Effector CD4-positive, alpha-beta T cell (primary cell): ENCODE data around the gene UBL4B.

Experiments used
- DNase-seq: peaks from one replicate; pipeline ENCODE4 v3.0.0-alpha.2; 2020

The UBL4B gene

DNA sequence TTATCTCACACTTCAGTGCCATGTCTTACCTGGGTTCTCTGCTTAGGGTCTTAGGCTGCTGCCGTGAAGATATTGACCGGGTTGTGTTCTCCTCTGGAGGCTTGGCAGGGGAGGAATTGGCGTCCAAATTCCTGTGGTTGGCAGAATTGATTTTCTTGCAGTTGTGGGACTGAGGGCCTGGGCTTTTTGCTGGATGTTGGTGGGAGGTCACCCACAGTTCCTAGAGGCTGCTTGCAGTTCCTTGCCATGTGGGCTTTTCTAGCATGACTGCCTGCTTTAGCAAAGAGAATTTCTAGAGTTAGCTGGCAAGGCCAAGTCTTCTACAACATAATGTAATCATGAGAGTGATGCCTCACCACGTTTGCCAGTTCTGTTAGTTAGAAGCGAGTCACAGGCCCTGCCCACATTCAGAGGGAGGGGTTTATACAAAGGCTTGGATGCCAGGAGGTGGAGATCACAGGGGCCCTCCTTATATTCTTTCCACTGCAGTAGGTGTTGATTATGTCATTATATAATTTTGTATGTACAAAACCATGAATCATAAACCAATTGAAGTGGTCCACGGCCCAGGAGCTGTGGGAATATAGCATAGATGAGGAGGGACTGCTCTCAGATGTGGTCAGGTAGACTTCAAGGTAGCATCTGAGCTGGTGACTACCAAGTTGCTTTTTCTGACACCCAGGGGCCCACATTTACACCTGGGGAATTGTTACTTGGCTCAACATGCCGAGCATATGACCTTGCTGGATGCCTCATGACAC is 6.6 kb downstream of the UBL4B start:
- DNase-seq = no peak

DNA sequence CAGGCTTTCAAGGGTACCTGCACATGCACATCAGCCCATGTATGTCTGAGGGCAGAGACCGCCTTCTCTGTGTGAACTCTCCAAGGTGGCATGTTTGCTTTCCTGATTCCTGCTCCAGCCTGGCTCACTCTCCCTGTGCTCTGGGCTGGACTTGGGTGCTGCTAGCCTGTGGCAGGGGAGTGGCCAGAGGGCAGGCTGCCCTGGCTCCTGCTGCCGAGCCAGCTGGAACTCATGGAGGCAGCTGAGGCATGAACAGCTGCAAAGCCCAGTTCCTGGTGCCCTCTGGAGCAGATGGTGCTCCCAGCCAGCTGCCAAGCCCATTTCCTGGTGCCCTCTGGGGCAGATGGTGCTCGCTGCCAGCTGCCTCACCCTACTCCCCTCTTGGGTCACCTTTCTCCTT is 7.6 kb downstream of the UBL4B start:
- DNase-seq = no peak

DNA sequence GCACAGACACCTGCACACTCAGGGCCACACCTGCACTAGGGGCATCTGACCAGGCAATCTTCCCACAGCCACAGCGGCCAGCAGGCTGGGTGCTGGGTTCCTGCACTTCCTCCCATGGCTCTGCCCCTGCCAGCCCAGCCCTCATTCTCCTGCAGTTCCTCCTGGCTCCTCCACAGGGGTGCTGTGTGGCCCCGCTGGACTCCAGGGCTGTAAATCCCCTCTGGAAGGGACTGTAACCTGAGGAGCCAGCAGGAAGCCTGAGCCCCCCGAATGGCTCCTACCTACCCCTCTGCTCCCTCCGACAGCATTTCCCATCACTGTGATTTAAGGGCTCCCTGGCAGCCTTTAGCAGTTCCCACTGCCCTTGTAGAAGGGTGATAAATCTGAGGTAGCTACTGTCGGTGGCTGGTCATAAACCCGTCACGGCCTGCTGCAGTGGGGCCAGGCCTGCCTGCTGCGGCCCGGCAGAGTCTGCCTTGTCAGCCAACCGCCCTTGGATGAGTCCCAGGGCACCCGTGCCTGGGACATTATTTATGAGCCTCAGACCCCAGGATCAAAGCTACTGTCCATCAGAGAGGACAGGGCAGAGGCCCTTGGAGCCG is 8.8 kb downstream of the UBL4B start:
- DNase-seq = no peak

DNA sequence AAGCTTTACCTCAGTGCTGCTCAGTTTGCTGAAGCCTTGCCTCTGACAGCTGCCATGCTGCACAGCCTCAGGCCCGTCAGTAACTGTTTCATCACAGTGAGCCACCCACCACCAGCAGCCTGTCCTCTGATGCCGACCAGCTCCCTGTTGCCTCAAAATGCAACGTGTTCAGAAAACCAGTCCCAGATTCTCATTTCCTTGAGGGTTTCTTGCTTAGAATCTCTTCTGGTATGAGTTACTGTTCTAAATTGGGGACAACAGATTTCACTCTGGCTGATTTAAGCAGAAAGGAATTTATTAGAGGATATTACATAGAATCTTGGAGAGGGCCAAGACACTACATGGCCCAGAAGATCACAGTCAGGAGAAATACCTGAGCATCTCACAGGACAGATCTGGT is 11.0 kb downstream of the UBL4B start:
- DNase-seq = no peak

DNA sequence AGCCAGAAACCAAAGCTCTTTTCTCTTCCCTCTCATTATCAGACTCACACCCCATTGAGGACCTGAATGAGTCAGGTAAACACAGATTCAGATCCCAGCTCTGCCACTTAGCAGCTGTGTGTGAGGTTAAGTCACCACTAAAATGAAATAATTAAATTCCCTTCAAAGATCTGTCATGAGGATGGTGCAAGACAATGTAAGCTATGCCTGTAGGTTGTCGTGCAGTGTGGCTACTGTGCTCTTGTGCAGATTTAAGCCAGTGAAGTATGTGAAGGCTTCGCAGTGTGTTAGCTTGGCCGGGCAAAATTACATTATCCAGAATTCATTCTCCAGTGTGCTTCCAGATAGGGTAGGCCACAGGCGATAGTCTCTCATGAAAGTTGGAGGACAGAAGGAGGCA is 13.6 kb downstream of the UBL4B start:
- no peak for DNase-seq

DNA sequence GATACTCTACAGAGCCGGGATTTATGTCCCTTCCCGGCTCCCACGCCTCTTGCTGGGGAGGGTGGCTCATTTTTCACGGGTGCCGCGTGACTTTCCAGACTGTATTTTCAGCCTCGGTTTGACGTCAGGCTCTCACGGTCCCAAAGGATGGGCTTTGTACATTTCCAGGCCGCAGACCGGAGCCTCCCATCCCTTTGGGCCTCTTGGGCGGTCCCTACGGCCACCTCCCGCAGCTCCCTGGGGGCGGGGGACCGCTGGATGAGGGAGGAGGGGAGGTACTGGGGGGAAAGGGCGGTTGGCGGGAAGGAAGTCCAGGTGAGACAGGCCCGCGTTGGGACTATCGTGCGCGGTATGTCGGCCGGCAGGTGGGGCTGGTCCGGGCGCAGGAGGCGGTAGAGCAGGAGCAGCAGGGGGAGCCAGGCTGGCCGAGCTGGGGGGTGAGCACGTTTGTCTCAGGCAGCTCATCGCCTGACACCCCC is 17.9 kb downstream of the UBL4B start:
- no peak for DNase-seq

DNA sequence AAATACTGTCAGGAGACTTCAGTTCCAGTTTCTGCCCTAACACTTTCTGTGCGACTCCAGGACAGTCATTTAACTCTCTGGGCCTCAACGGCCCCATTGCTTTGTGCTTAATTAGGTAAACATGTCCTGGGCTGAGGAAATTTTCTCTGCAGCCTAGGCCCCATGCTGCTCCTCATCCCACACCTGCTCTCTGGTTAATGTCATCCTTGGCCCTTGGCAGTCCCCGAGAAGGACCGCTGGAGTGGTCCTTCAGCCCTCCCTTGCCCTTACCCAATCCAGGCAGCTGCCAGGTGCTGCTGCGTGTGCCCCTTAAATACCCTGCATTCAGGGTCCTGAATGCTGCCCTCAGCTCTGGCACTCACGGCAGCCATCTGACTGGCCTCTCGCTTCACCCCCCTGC is 18.7 kb downstream of the UBL4B start:
- DNase-seq = no peak

DNA sequence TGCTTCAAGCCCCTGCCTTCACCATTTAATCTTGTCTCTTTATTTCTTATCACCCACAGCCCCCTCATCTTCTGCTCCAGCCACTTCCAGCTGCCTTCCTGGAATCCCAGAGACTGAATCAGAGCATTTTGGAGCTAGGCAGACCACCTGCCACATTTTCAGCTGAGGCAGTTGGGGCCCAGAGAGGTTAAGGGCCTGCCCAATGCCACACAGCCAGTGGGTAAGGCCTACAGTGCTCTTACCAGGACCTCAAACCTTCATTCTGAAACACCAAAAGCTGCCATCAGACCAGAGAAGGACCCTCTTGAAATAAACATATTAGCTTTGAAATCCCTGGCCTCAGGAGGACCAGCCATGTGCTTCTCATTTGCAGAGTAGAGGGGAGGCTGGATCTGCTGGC is 20.4 kb downstream of the UBL4B start:
- no peak for DNase-seq

DNA sequence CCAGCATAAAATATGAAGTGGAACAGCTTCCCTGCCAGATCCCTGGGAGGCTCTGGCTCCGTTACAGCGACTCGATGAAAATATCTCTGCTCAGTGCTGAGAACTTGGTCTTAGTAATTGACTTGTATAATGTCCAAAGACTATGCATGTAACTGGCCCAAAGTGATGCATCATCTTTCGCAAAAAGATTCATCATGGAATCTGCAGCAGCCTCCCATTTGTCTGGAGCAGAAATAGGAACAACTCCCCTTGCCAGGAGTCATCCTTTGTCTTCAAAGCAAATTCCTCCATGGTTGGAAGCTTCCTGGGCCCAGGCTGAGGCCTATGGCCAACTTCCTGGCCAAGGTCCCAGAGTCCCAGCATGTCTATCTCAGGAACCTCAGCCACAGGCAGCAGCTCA is 21.2 kb downstream of the UBL4B start:
- DNase-seq = no peak

DNA sequence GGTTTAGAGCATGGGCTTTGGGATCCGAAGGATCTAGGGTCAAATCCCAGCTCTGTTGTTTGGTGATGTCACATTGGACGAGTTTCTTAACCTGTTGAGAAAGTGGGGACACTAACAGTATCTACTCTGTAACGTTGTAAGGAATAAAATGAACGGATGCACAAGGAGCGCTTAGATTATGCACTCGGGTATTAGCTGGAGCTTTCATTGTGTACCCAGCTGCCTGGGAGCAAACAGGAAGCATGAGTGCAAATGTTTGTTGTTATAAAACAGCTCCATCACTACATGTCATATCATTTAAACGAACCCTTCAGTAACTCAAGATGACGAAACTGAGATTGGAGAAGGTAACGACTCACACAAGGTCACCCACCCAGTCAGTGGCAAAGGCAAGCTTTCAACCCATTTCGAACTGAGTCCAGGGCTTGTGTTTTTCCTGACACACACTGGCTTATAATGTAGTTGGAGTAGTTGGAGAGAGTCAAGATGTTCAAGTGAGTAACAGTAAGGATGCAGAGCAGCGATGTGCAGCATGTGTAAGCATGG is 21.9 kb downstream of the UBL4B start:
- no peak for DNase-seq

DNA sequence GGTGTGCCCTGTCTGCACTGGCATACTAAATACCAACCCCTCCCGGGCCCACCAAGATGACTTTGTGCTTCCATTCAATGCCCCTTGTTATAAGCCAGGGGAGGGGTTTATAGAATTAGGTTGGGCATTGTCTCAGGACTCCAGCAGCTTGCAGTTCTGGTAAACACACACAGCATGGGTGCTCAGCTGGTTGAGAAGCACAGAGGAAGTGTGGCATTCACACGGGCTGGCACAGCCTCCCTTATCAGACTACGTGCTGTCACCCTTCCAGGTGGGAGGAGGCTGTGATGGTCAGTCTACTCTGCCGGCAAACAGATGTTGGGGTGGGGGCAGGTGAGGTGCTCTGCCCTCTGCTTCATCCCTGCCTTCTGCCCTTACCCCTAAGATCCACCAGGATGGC is 23.0 kb downstream of the UBL4B start:
- no peak for DNase-seq

DNA sequence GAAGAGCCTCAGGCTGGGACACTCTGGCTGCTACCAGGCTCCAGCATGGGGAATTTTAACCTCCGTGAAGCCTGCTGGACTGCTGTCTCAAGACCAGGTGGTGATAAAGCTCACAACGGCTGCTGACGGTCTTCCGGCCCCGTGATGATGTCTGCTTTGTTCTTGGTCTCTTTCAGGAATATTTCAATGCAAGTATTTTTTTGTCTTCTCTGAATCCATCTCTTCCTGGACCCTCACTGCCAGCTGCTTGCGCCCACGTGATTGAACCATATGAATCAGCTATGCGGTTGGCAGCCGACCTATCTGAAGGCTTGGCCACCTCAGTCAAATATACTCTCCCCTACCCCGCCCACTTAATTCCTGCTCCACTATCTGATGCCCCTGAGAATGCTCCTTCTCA is 23.4 kb downstream of the UBL4B start:
- no peak for DNase-seq

DNA sequence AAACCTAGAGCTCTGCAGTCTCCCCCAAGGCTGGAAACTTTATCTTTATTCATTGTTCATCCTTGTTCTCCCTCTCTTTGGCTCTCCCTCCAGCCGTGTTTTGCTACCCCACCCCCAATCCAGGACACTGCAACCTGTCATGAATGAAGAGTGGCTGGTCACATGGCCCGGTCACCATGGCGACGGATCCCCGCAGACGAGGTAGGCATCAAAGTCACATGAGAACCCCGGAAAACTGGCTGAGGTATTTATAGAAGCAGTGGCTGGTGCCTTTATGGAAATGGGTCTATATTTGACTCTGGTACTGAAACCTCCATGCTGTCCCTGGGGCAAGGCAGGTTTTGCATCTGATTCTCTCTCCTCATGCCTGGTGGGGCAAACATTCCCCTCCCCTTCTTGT is 24.7 kb downstream of the UBL4B start:
- DNase-seq = no peak

DNA sequence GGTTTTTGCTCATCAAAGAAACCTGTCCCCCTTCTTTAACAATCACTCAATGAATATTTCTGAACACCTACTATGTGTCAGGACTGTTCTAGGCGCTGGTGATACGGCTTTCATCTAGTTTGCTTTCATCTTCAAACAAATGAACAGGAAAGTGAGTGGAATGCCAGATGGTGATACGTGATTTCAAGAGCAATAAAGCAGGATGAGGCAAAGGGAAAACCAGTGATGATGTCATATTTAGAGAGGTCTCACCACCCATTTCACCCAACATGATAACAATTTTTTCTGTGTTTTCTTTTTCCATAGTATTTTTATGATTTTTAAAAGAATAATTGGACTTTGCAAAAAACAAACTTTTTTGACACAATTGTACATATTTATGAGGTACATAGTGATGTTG is 26.7 kb downstream of the UBL4B start:
- DNase-seq = no peak

DNA sequence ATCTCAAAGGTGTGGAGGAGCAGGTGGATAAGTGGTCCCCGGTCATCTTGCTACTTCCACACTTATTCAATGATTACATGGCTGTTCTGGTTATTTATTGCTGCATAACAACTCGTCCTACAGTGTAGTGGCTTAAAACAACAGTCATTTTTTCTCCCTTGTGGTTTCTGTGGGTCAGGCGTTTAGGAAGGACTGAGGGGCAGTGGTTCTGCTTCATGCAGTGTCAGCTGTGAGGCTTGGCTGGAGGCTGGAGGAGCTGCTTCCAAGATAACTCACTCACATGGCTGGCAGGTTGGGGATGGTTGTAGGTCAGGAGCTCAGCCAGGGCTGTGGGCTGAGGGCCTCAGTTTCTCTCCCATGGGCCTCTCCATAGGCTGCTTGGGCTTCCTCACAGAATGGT is 32.1 kb downstream of the UBL4B start:
- DNase-seq = no peak

DNA sequence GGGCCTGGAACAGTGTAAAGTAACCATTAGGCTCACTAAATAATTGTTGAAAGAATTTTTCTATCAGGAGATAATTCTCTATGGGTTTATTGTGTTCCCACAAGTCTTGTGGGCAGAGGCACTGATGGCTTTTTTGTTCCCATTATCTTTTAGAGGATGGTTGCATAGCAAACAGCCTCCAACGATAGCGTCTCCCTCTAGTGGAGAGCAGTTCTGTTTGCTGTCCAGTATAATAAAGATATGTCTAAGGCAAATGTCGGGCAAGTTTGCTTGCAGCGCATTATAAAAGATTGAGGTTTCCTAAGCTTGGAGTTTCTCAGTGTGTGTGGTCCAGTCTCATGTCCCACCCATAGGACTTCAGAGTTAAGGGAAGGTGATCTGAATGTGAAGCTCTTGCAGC is 36.7 kb downstream of the UBL4B start:
- DNase-seq = no peak

DNA sequence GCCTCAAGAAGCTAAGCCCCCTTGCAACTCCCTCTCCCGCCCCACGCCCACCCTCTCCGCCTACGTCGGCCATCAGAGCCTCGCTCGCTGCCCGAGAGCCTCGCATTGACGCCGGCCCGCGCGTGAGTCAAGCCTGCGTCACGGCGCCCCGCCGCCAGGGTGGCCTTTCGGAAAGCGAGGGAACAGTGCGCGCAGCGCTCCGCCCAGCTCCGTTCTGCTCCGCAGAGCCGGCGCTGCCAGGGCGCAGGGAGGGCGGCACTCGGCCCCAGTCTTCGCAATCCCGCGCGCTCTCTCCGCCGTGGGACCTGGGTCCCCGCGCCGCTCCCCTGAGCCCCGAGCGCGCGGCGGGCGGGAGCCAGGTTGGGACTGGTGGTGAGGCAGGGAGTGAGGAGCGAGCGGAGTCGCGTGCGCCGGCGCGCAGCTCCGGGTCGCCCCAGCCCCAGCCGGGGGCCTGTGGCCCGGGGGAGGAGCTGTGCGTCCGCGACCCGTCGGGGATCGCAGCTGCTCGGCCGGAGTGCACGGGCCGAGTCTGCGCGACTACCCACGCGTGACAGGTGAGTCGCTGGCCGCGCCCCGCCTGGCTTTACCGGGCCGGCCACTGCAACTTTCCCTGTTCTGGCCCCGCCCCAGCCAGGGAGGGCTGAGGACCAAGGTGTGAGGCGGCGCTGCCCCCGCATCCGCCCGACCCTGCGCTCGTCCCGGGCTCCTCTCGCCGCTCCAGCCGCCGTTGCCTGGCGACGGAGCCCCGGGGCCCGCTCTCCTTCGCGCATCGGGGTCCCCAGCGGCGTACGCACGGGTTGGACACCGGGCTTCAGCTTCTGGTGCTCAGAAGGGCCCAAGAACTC is 38.3 kb downstream of the UBL4B start, which contains the start of gene SLC6A17:
Gene SLC6A17, plus strand, starts transcription at position 165 of the 845 bp plus-strand sequence. CDS start 16,436 bp downstream, outside the sequence.
- DNase-seq = no peak

DNA sequence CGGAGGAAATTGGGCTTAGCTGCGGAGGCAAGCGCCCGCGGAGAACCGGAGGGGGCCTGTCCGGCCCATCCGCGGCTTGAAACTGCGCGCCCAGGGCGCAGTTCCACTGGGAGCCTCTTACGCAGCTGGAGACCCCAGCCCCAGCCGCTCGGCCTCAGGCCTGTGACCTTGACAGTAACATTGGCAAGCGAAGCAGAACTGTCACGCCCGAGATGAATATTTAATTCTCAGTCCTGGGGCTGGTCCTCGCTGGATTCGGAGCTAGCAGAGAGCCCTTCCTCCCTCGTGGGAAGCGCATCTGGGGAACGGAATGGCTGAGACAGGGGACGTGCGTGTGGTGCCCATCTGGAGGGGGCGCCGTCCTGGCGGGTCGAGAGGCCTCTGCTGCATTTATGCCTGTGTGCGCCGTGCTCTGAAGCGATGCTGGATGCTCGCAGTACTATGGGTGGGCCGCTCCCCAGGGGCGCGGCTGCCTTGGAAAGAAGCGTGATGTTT is 39.0 kb downstream of the UBL4B start:
- DNase-seq = no peak

DNA sequence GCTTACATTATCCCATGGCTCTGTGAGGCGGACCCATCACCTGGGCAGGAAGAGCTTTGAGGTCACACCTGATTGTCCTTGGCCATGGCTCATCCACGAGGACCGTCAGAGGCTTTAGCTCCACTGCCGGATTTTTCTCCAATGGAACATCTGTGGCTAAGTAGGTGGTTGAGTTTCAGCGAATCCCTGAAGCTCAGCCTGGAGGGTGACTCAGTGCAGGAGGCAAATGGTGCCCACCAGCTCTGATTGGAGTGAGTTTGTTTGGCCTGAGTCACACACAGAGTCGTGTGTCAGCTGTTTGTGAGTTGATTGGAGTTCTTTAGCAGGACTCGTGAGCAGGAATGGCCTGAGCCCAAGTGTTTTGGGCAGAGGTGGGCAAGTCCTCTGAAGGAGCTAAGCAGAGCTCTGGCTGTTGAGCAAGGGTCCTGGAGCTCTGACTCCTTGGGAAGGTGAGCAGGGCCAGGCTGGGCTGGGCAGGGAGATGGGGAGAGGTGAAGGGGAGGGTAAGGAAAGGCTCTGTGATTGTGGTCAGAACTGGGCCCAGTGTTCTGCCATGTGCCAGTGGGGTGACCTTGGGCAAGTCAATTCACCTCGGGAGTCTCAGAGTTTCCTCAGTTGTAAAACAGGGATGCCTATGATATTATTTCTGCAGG is 40.0 kb downstream of the UBL4B start:
- DNase-seq = no peak

DNA sequence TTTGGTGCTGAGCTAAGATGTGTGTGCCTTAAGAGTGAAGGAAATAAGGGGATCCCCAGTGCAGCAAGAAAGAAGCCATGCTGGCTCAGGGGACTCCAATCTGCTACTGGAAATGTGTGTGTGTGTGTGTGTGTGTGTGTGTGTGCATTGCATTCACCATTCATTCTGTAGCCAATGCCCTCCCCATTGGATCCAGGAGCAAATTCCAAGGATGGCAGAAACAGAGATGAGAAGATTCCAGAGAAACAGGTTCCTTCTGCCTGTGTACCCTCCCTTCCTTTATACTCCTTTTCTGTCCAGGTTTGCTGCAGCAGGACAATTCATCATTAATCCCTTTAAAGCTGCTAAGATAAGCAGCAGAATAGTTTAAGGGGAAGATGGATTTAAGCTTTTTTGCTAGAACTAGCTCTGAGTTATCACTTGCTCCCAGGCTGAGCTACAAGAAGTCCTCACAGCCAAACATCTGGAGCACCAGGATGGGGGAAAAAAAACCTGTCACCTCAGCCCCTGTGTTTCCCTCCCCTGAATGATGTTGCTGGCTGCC is 41.2 kb downstream of the UBL4B start:
- DNase-seq = no peak

DNA sequence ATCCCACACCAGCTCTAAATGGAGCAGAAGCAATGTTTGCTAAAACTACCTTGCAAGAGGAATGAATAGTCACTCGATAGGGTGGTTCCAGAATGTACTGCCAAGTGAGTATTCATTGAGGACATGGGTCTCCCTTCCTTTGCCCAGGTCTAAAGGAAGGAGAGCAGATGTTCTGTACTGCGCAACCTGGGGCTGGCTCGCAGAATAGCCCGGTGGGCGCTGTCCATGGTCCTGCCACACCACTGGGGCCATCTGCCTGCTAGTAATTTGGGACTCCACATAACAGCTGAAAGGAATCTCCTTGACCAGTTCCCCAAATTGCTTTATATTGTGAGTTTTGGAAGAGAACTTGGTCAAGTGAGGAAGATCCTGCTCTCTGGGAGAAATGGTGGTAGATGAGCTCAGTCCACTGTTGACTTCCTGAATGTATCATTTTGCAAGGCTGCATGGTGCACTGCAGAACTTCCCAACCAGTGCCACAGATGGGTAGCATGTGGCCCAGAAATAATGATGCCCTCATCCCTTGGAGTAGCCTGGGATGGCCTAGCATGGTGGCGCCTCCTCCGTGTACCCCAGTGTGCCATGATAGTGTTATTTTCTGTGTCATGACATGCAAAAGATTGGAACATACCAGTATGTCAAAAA is 43.8 kb downstream of the UBL4B start:
- DNase-seq = peak; percentile 19

DNA sequence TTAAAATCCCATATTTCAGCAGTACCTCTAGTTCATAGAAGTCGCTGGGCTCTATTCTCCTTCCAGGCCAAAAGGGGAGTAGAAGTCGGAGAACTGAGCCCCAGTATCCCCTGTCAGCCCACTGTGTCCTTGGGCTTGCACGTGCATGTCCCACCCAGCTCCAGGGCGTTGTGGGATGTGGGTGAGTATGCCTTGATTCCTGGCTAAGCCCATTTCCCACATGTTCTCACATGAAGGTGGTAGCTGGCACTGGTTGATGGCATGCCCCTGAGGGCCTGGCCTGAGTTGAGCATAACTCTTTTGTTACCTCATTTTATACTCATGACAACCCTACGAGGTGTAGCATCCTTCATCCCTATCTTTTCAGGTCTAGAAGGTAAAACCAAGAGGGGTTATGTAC is 46.0 kb downstream of the UBL4B start:
- DNase-seq = no peak
